ENCODE data around the gene OMP.

Gene OMP

GRCh38 chr11:77069969-77070582 lies 32.6 kb upstream of the OMP start:
- no peak for DNase-seq

DNA sequence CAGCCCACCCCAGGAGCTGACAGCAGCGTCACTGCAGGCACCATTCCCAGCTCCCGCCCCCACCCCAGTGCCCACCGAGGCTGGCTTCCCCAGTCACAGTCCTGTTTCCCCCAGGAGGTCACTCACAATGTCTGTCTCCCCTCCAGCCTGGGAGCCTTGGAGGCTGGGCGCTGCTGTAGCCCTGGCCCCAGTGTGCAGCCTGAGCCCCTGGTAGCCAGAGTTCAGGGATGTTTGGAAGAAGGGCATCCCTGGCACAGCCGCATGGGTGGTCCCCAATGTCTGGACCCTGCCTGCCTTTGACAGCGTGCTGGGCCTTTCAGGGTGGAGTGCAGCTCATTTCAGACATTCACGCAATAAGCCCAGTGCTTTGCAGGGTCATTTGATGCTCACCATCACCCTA lies 31.6 kb upstream of the OMP start:
- DNase-seq = no peak

DNA sequence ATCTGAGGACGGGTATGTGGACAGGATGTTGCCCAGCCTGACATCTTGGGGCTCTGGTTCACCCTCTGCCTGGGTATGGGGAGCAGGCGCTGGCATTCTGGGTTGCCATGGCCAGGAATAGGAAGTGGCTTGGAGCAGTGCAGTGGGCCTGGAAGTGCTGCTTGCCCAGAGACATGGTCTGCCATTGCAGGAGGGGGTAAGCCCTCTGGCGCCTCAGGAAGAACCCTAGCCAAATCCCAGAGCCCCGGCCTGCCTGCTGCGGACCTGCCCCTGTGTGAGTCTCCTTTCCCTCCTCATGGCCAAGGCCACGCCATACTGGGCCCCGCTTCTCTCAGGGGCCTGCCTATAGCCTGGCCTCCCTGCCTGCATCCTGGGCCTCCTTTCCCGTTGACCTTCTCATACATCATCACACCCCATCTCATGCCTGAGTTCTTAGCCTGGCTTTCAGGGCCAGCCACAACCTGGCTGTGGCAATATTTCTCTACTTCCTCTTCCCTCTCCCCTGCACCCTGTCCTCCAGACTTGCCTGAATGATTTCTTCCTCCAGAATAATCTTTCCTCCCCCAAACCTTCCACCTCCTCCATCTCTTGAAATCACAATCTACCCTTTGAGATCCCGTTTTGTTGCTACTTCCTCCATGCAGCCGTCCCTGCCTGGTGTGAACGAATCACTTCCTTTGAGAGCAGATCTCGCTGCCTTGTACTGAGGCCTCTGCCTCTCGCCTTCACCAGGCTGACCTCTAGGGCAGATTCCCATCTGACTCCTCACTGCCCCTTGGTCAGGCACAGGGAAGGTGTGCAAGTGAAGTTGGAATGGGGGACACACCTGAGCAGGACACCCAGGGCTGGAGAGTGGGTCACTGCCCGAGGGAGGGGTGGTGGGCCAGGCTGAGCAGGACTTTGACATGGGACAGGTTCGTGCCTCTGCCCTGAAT lies 30.7 kb upstream of the OMP start:
- no peak for DNase-seq

DNA sequence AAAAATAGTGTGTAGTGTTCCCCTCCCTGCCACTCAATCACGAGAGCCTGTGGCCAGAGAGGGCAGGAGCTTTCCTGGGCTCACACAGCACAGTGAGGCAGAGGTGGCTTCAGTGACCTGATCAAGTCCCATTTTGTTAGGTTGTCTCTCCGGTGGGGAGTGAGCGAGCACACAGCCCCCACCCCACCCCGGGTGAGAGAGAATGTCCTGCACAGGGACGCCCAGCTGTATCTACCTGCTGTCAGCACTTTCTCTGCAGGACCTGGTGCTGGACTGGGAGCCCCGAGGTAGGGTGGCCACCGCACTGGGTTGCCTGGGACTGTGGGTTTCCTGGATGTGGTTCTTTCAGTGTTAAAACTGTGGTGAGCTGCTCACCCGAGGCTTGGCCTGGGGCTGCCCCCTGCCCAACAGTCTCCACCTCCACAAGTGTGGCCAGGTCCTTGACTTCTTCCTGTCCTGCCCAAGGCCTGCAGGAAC lies 29.8 kb upstream of the OMP start:
- DNase-seq = no peak

DNA sequence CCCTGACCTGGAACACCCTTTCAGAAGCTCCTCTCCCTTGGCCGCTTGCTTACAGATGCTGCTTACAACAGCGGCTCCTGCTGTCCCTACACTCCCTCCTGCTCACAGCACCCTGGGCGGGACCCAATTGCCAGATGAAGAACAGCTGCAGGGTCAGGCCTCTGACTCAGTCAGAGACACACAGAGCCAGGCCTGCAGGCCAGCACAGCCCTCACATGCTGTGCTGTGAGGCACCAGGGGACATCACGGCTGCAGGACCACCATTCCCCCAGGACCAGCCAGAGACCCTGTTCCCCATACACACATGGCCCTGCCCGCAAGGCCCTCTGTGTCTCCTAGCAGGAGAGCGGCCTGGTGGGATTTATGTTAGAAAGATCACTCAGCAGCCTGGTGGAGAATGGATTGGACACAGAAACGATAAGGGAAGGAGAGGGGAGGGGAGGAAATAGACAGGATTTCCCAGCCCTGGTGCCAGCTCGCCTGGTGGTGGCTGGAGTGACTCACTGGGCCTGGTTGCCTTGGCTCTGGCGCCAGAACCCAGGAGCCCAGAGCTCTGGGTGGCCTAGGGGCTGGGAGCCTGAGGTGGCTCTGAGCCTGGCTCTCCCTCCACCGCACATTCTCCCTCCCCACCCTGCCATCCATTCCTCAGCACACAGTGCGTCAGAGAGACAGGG lies 29.2 kb upstream of the OMP start:
- DNase-seq = no peak

DNA sequence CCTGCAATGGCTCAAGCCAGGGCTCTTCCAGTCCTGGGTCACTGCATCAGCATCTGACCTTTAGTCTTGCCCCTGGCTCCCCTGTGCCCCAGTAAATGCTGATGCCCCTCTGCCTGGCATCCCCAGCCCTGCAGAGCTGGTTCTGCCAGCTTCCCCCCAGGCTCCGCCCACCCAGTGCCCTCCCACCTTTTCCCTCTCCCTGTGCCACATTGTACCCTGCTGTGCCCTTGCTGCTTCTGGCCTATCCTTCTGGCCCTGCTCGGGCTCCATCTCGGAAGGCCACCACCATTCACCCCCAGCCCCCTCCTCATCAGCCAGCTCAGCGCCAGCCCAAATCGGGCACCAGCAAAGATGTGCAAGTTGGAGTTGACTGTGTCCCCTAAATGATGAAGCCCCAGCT lies 28.4 kb upstream of the OMP start:
- DNase-seq = no peak

DNA sequence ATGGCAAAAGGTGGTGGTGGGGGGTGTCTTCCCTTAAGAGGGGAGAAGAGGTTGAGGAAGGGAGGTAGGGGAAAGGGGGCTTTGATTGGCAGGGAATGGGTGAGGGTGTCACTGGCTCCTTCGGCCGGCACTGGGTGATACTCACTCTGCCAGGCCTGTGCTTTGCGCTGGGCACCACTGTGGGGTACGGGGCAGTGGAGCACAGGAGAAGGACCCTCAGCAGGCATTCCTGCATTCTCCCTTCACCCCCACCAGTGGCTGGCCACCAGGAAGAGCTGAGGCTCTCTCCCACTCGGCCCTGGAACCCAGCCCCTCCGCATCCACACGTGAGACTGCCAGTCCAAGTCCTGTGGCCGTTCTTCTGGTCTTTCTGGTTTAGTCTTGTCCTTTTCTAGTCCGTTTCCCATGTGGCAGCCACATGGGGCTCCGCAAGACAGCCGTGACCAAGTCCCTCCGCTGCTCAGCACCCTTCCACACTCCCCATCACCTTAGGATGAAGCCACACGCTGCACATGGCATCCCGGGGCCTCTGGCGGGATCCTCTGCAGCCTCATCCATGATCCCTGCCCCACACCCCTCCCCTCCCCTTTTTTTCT lies 27.9 kb upstream of the OMP start:
- DNase-seq = no peak

- no peak for DNase-seq
Measured at GRCh38 chr11:77075425-77075905, 27.2 kb upstream of the OMP start.

DNA sequence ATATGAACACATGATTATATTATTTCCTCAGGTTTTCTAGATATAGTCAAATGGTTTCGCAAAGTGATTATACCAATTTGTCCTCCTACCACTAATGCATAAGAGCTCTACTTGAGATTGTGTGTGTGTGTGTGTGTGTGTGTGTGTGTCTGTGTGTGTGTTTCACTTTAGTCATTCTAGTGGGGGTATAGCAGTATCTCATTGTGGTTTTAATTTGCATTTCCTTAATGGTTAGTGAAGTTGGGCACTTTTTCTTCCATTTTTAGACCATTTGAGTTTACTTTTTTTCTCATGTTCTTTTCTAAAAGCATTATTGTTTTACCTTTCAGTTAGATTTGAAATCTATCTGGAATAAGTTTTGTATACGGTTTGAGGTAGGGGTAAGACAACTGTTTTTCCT lies 23.0 kb upstream of the OMP start:
- no peak for DNase-seq

GRCh38 chr11:77080643-77081210 lies 21.9 kb upstream of the OMP start:
- DNase-seq = no peak

- no peak for DNase-seq
Measured at GRCh38 chr11:77081381-77081851, 21.2 kb upstream of the OMP start.

- no peak for DNase-seq
Measured at GRCh38 chr11:77081976-77082836, 20.4 kb upstream of the OMP start.

DNA sequence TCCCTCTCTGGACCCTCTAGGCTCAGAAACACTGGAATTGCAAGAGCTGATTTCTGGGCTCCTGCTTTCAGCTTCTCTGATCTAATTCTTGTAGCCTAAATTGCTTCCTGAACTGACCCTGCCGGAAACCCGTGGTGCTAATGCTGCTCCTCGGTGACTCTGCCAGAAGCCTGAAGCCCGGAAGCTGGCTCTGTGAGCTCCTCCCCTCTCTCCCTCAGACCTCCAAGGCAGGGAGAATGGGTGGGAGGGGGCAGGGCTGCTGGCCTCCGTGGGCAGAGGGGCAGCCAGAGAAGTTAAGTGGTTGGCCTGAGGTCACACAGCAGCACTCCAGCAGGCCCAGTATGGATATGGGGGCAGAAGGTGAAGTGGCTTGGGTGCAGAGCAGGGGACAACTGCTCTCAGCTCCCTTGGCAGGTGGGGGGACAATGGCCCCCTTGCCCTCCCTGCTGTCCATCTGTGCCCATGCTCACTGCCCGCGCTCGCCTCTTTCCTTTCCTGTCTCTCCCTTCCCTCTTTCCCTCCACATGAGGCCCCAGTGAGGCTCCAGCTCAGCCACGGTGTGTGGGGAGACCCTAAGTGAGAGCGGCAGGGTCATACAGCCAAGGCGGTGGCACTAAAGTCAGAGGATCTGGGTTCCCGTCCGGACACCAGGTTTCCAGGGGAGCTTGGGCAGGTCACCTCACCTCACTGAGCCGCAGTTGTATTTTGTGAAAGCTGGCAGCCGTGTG lies 19.6 kb upstream of the OMP start:
- DNase-seq = peak in 1 of 2 donors; percentile 41

GRCh38 chr11:77083566-77084245 lies 18.9 kb upstream of the OMP start:
- no peak for DNase-seq

DNA sequence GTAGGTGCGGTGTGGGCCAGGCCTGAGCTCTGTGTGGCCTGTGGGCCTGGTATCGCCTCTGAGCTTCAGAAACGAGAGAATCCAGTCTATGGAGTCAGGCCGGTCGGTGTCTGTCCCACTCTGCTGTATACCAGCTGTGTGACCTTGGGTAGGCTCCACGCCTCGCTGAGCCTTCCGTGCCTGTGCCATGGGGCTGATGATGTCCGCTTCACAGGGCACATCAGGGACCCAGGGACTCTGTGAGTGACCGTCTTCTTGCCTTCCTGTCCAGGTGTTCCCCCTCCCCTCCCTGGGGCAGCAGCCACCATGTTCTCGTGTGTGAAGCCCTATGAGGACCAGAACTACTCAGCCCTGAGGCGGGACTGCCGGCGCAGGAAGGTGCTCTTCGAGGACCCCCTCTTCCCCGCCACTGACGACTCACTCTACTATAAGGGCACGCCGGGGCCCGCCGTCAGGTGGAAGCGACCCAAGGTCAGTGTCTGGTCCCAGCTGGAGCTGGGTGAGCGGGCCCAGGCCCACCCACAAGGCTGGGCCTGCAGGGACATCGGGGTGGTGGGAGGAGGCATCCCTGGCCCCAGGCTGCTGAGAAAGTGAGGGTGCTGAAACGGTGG lies 18.0 kb upstream of the OMP start:
- no peak for DNase-seq

- no peak for DNase-seq
Measured at GRCh38 chr11:77085652-77086051, 17.0 kb upstream of the OMP start.

GRCh38 chr11:77086521-77087472 lies 15.8 kb upstream of the OMP start:
- no peak for DNase-seq

DNA sequence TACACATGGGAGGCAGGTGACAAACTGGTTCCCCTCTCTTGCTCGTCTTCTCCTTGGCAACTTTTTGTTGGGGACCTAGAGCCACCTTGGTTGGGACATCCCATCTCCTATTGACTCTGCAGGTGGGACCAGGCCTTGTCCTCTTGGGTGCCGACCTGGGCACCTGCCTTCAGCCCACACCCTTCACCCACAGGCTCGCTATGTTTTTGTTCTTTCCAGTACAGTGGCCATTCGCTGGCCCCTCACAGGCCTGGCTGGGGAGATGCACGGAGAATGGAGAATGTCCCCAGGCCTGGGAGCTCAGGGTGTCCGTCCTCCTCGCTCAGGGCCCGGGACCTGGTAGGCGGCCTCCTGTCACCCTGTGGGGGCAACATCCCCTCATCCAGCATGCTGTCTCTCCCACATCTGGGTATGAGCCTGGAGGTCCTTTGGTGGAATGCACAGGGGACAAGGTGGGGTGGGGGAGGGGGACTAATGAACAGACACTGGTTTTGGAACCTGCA lies 14.9 kb upstream of the OMP start:
- DNase-seq = no peak
